VCaP (cell line): ENCODE results near the gene CDK17.
"Not testable (repeated sequence)": the region's sequence is repeated elsewhere in the genome, so short reads cannot be mapped to it uniquely, and the experiment has no call there.

Source experiments
- H3K27ac ChIP-seq: fragments of 450-650 bp; 2 replicates; pipeline ENCODE4 v1.5.1; 2017
- TF ChIP-seq, protein P1 (sequence below): fragments of 450-650 bp; conservative IDR thresholded peaks from 2 replicates; pipeline ENCODE4 v1.5.1; 2017; ENCODE audit warnings: mild to moderate bottlenecking, moderate library complexity

Gene CDK17

DNA sequence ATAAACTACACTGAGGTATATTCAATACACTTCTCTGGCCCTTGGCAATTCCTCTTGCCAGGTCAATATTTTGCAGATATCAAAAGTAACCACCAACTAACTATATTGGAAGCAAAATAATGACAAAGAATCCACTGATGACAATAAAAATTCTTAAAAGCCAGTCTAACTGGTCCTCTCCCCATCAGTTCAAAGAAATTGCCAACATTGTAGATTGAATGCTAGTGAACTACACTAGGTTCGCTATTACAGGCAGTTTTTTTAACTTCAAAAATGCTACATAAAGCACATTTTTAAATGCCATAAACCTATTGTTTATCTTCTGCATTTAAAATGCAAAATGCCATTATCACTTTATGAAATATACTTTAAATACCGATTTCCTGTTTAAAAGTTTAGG is 4.0 kb downstream of the CDK17 start:
- no peak overlapping the region for H3K27ac ChIP-seq
- TF ChIP-seq, protein P1, sequence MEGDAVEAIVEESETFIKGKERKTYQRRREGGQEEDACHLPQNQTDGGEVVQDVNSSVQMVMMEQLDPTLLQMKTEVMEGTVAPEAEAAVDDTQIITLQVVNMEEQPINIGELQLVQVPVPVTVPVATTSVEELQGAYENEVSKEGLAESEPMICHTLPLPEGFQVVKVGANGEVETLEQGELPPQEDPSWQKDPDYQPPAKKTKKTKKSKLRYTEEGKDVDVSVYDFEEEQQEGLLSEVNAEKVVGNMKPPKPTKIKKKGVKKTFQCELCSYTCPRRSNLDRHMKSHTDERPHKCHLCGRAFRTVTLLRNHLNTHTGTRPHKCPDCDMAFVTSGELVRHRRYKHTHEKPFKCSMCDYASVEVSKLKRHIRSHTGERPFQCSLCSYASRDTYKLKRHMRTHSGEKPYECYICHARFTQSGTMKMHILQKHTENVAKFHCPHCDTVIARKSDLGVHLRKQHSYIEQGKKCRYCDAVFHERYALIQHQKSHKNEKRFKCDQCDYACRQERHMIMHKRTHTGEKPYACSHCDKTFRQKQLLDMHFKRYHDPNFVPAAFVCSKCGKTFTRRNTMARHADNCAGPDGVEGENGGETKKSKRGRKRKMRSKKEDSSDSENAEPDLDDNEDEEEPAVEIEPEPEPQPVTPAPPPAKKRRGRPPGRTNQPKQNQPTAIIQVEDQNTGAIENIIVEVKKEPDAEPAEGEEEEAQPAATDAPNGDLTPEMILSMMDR: no peak

DNA sequence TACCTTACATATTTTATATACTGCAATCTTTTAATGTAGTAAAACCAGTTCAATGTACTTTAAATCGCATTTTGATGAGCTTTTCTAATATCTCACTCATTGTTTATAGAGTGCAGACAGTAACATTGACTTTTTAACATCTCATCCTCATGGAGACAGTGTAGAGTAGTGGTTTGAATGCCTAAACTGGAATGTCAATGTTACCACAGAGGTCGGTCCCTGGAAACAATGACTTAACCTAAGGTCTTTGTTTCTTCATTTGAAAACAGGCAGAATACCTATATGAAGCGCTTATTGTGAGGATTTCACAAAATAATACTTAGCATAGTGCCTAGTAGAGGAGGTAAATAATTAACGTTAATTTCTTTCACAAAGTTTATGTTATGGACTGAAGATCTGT is 5.0 kb downstream of the CDK17 start:
- TF ChIP-seq, protein P1: no peak
- peak overlapping the region; percentile 26 for H3K27ac ChIP-seq

DNA sequence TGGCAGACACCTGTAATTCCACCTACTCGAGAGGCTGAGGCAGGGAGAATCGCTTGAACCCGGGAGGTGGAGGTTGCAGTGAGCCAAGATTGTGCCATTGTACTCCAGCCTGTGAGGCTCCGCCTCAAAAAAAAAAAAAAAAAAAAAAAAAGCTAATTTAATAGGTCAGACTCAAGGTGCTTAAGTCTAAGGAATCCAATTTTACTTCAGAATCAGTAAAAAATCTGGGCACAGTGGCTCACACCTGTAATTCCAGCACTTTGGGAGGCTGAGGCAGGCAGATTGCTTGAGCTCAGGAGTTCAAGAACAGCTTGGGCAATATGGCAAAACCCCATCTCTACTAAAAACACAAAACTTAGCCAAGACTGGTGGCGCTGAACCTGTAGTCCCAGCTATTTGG is 7.0 kb downstream of the CDK17 start:
- not testable (repeated sequence) for H3K27ac ChIP-seq

DNA sequence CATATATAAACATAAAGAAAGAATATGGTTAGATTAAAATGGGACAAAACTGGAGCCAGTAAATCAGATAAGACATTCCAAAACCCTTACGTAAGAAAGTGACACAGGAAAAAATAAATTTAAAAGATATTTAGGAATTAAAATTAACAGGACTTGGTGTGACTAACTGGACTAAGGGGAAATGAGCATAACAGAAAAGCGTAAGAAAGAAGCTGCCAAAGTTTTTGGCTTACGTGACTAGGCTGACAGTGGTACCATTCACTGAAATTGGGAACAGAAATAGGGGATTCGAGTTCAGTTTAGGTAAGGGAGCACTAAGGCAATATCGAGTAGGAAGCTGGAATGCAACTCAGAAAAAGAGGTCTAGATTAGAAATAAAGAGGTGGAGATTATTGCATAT is 7.8 kb downstream of the CDK17 start:
- no peak overlapping the region for H3K27ac ChIP-seq
- TF ChIP-seq, protein P1: no peak

DNA sequence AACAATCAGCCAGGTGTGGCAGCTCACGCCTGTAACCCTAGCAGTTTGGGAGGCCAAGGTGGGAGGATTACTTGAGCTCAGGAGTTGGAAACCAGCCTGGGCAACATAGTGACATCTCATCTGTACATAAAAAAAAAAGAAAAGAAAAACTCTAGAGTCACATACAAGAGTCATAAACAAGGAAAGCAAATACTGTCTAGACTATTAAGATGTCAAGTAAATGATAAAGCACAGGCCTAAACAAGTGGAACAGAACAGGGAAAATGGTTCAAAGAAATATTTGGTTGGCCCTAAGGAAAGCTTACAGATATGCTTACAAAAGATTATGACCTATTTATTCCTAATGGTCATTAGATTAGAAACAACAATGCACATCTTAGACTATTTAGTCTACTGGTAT is 12.3 kb downstream of the CDK17 start:
- H3K27ac ChIP-seq: no peak overlapping the region
- TF ChIP-seq, protein P1: no peak

DNA sequence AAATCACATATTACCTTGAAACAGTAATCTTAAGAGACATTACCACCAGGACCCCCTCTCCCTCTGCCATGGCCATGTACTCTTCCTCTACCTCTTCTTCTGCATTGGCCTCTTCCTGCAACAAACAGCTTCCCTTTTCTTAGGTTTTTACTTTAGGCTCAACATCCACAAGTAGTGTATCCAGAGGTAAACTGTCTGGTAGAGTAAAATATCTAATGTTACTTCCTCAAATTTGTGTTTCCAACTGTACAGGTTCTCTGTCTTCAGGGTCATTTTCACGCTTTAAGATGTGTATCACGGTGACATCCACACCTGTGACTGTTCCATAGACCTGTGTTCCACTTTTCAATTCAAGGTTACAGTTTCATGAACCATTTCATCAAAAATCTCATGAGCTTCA is 13.4 kb downstream of the CDK17 start:
- no peak overlapping the region for H3K27ac ChIP-seq
- TF ChIP-seq, protein P1: no peak

DNA sequence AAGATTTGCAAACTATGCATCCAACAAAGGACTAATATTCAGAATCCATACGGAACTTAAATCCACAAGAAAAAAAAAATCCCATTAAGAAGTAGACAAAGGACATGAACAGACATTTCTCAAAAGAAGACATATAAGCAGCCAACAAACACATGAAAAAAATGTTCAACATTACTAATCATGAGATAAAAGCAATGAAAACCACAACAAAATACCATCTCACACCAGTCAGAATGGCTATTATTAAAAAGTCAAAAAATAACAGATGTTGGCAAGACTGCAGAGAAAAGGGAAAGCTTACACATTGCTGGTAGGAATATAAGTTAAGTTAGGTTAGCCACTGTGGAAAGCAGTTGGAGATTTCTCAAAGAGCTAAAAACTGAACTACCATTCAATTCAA is 16.2 kb downstream of the CDK17 start:
- TF ChIP-seq, protein P1: no peak
- H3K27ac ChIP-seq: no peak overlapping the region

DNA sequence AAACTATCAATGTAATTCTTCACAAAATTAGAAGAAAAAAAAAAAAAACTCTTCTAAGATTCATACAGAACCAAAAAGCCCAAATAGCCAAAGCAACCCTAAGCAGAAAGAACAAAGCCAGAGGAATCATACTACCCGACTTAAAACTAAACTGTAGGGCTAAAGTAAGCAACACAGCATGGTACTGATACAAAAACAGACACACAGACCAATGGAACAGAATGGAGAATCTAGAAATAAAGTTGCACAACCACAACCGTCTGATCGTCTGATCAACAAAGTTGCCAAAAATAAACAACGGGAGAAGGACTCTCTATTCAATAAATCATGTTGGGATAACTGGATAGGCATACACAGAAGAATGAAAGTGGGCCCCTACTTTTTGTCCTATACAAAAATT is 16.9 kb downstream of the CDK17 start:
- no peak overlapping the region for H3K27ac ChIP-seq
- TF ChIP-seq, protein P1: no peak

DNA sequence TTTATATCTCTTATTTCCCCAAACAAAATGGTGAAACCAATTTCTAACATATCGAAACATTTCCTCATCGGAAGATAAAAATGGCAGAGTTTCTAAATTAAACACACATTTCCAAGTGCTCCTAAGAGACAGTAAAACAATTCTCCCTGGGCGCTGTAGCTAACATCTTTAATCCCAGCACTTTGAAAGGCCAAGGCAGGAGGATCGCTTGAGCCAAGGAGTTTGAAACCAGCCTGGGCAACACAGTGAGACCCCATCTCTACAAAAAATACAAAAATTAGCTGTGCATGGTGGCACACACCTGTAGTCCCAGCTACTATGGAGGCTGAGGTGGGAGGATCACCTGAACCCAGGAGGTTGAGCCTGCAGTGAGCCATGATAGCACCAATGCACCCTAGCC is 20.5 kb downstream of the CDK17 start:
- not testable (repeated sequence) for H3K27ac ChIP-seq
